ENCODE measurements around the gene PSD4.

The PSD4 gene

DNA sequence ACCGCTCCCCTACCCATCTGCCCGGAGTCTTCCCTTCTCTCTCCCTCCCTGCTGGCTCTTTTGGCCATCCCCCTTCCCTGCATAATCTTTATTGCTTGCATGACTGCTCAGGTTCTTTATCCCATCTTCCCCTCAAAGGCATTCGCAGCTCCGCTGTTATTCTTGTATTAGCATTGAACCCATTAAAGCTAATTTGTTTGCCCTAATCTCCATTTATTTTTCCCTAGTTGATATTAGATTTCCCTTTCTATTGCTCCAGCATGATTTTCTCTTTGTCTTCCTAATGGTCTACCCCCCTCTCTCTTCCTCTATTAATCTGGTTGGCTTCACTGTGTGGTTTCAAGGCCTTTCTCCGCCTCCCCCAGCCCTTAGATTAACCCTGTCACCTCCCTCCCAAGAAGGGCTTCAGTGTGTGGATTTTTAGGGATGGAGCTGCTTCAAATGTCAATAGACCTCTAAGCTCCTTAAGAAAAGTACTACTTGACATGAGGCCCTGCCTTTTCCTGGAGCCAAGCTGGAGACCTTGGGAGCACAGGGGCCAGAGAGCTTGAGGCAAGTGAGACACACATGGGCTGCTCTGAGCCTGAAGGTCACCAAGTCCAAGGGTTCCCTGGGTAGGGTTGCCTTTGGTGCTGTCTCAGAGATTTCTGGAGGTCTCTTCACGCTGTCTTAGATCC lies 84.8 kb downstream of the PSD4 start:
- DNase-seq (ENCODE audit: low read depth in 1 of 2, low spot score in 1 of 2), result no peak

Measured in stimulated activated CD4-positive, alpha-beta T cell treated with anti-CD3 and anti-CD28 coated beads, Interleukin-15, amount 100 ng/mL, for 1 hour (primary cell).